HepG2 (cell line): Measurements from ENCODE around the gene PLCB4. TPM values are rescaled to one million over a fixed set of nuclear protein-coding genes. Genes with fewer than 3 reads are reported as not detected.

Source experiments
- ATAC-seq: fragments of 200-7000 bp; cut with Tn5 transposase; 3 replicates; pipeline ENCODE4 v1.9.1; 2020; ENCODE audit warnings: mild to moderate bottlenecking, moderate library complexity
- BruUV-seq: library from RNA; stranded (reverse); fragments of 400-500 nt; replicated peaks from 2 replicates; lab custom pipeline; 2021; lab: Mats Ljungman, UMichigan
- CTCF ChIA-PET: fragments of 300-600 bp; formaldehyde crosslinking; extraction: SDS; loops from one replicate; lab custom pipeline; 2021; ENCODE audit warnings: low total read pairs, inconsistent platforms, low intra/inter-chr PET ratio; lab: Yijun Ruan, JAX
- POLR2A ChIA-PET: fragments of 350-600 bp; sonication (Branson Sonifier 250); formaldehyde crosslinking; loops from one replicate; lab custom pipeline; 2020; ENCODE audit warnings: antibody characterized with exemption, inconsistent platforms; lab: Yijun Ruan, JAX
- DNase-seq: peaks from one replicate; pipeline ENCODE4 v3.0.0-alpha.2; 2015; ENCODE audit warnings: low spot score
- FAIRE-seq: peaks from 3 replicates; lab custom pipeline; 2011; peaks lifted over from hg19 to GRCh38; lab: Jason Lieb, UNC
- H2AFZ ChIP-seq: one replicate; pipeline ENCODE4 v1.6.1; 2011; ENCODE audit warnings: low read length, inconsistent platforms
- H3K27ac ChIP-seq: fragments of 300-600 bp; 3 replicates; pipeline ENCODE4 v1.8.0; 2011; ENCODE audit warnings: mixed run types, mild to moderate bottlenecking, mixed read lengths, low read length, inconsistent platforms; ENCODE audit not compliant: insufficient read depth; ENCODE audit errors: extremely low read length
- H3K27me3 ChIP-seq, 2 experiments: fragments of 200-600 bp in 1 of 2; 2 replicates in 1 of 2; 3 replicates in 1 of 2; pipeline versions ENCODE4 v1.6.0 to v1.8.0; 2011; ENCODE audit warnings: low read length in 2 of 2, mild to moderate bottlenecking in 2 of 2, moderate library complexity in 2 of 2, inconsistent platforms in 1 of 2; ENCODE audit not compliant: insufficient read depth in 2 of 2, control insufficient read depth in 1 of 2
- H3K36me3 ChIP-seq, 2 experiments: fragments of 200-600 bp in 1 of 2; replicated peaks in 1 of 2; 2 replicates in 1 of 2; 3 replicates in 1 of 2; pipeline versions ENCODE4 v1.5.1 to v1.8.0; 2011; ENCODE audit warnings: low read length in 2 of 2, inconsistent platforms in 1 of 2; ENCODE audit not compliant: insufficient read depth in 2 of 2, control insufficient read depth in 1 of 2
- H3K4me1 ChIP-seq: 2 replicates; pipeline ENCODE4 v1.5.1; 2012; ENCODE audit warnings: low read length, inconsistent platforms; ENCODE audit not compliant: insufficient read depth
- H3K4me2 ChIP-seq: 2 replicates; pipeline ENCODE4 v1.6.0; 2011; ENCODE audit warnings: low read depth, low read length, inconsistent platforms
- H3K4me3 ChIP-seq, 3 experiments: fragments of 200-600 bp in 1 of 3; sonication (generic), shearing (Covaris generic) in 1 of 3; replicated peaks in 1 of 3; 2 replicates each; pipeline ENCODE4 v1.5.1; 2011 to 2016; ENCODE audit warnings: low read length in 3 of 3, inconsistent platforms in 2 of 3, low read depth in 2 of 3, mild to moderate bottlenecking in 2 of 3, control low read depth in 1 of 3, mixed read lengths in 1 of 3; ENCODE audit not compliant: insufficient read depth in 1 of 3
- H3K79me2 ChIP-seq: one replicate; pipeline ENCODE4 v1.6.1; 2011; ENCODE audit warnings: low read length, inconsistent platforms; ENCODE audit not compliant: insufficient read depth
- H3K9ac ChIP-seq: 2 replicates; pipeline ENCODE4 v1.6.0; 2011; ENCODE audit warnings: mild to moderate bottlenecking, low read depth, low read length, inconsistent platforms; ENCODE audit not compliant: insufficient read depth
- H3K9me3 ChIP-seq: 2 replicates; pipeline ENCODE4 v1.5.1; 2012; ENCODE audit warnings: mild to moderate bottlenecking, low read length
- H4K20me1 ChIP-seq: 2 replicates; pipeline ENCODE4 v1.6.0; 2011; ENCODE audit warnings: inconsistent platforms, mild to moderate bottlenecking, low read length, moderate library complexity; ENCODE audit not compliant: insufficient read depth
- ARID2 ChIP-seq: sonication (generic); formaldehyde crosslinking; IDR thresholded peaks from 2 replicates; pipeline ENCODE4 v1.8.1; 2022; ENCODE audit warnings: mild to moderate bottlenecking, missing genetic modification reagents, borderline replicate concordance
- CREB1 ChIP-seq, 2 experiments: fragments of 450-650 bp in 1 of 2; IDR thresholded peaks; 2 replicates each; pipeline ENCODE4 v1.6.1; 2016 to 2017; ENCODE audit warnings: control low read depth in 1 of 2, mild to moderate bottlenecking in 1 of 2, missing compliant biosample characterization in 1 of 2, missing genetic modification characterization in 1 of 2
- FOSL2 ChIP-seq: sonication (generic); formaldehyde crosslinking; IDR thresholded peaks from 2 replicates; pipeline ENCODE4 v1.4.0; 2020; ENCODE audit warnings: missing genetic modification reagents
- HES4 ChIP-seq: sonication (generic); formaldehyde crosslinking; IDR thresholded peaks from 2 replicates; pipeline ENCODE4 v1.9.0; 2021; ENCODE audit warnings: mild to moderate bottlenecking, missing genetic modification reagents, borderline replicate concordance
- NCOR1 ChIP-seq: fragments of 200-600 bp; sonication (generic); IDR thresholded peaks from 2 replicates; pipeline ENCODE4 v1.7.0; 2017; ENCODE audit warnings: antibody characterized with exemption, low read length, borderline replicate concordance
- RBM39 ChIP-seq: fragments of 200-400 bp; formaldehyde crosslinking; IDR thresholded peaks from one replicate; pipeline ENCODE4 v1.6.1; 2018; ENCODE audit warnings: antibody characterized with exemption, mild to moderate bottlenecking, low read depth, low read length; ENCODE audit not compliant: poor library complexity, severe bottlenecking
- SRSF4 ChIP-seq: fragments of 200-400 bp; formaldehyde crosslinking; IDR thresholded peaks from one replicate; pipeline ENCODE4 v1.6.1; 2018; ENCODE audit warnings: mild to moderate bottlenecking, low read depth, low read length, moderate library complexity; ENCODE audit not compliant: poor library complexity, severe bottlenecking
- ZFP41 ChIP-seq: sonication (generic); formaldehyde crosslinking; IDR thresholded peaks from 2 replicates; pipeline ENCODE4 v1.4.0; 2020; ENCODE audit warnings: mild to moderate bottlenecking, missing genetic modification reagents, borderline replicate concordance
- ZNF510 ChIP-seq: sonication (generic); formaldehyde crosslinking; IDR thresholded peaks from 2 replicates; pipeline ENCODE4 v1.4.0; 2020; ENCODE audit warnings: low read depth, mild to moderate bottlenecking, missing genetic modification reagents
- WGBS: methylation state at CpG from one replicate; pipeline ENCODE4 v1.1.6; 2017; ENCODE audit warnings: low lambda C conversion rate; 5-methylcytosine and 5-hydroxymethylcytosine counted together
- in situ Hi-C: cut with HindIII; loops from 2 replicates; pipeline ENCODE4 v1.10.0; 2017; ENCODE audit warnings: low pct_unique_long_range_greater_than_20kb; ENCODE audit not compliant: extremely low pct_ligation_motif_present
- intact Hi-C: fragments of 100-400 bp; cut with micrococcal nuclease; formaldehyde crosslinking; loops from one replicate; pipeline ENCODE4 v1.10.0; 2022; ENCODE audit not compliant: unreplicated experiment
- polyA plus RNA-seq, 8 experiments: library from polyadenylated mRNA; depleted of rRNA in 3 of 8; stranded (reverse) in 7 of 8; unstranded in 1 of 8; fragments of >200 nt; fragmentation: Illumina TruSeq in 4 of 8; extraction: Trizol in 4 of 8; gene quantifications; 2 replicates each; pipeline versions ENCODE4 v1.2.1 to v1.2.3, GENCODE V29; 2011 to 2016; ENCODE audit warnings: low read depth in 4 of 8, missing spikeins in 1 of 8, mixed read lengths in 1 of 8; ENCODE audit not compliant: insufficient read depth in 1 of 8
- total RNA-seq, 5 experiments: library from RNA; depleted of rRNA; stranded (reverse); fragments of >200 nt; fragmentation: Illumina TruSeq; extraction: Trizol; gene quantifications; 2 replicates each; pipeline ENCODE4 v1.2.3, GENCODE V29; 2016; ENCODE audit warnings: low read depth in 1 of 5

Gene PLCB4
- total and polyA plus RNA-seq, 2 of the 13 experiments (the other 11 are each of a cell fraction or from before 2014, with no cell fraction given), result 0.01 TPM; not detected in 1

DNA sequence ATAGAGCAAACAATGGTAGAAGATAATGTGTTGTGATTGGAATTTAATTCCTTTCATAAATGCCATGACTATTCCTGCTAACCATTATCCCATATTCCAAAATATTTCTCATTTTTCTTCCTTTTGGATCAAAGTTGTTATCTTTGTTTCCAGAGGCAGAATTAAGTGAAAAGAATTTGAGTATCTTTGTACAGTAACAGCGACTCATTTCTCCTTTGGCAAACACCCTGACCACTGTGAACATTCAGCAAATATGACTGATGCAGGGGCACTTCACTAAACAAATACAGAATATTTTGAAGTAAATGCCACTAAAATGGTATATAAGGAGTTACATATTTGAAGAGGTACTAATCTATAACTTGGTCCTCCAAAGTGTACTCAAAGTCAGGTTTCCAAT lies 340.5 kb downstream of the PLCB4 start (continued):
- TF ChIP-seq HES4 (no peak), ZFP41 (CRISPR knock-in tag) (no peak)

GRCh38 chr20:9409981-9410380 lies 341.1 kb downstream of the PLCB4 start:
- in situ Hi-C loops, result loop anchor here (5.0 to 25.0 kb wide), 3 partner anchors 197 to 677 kb away; no protein-coding TSS in a partner anchor
- no peak overlapping the region for H3K4me2 ChIP-seq

GRCh38 chr20:9411833-9412232 lies 342.9 kb downstream of the PLCB4 start:
- in situ Hi-C loops, result loop anchor here (10.0 to 25.0 kb wide), 2 partner anchors 503 to 675 kb away; no protein-coding TSS in a partner anchor
- H3K4me2 ChIP-seq, result no peak overlapping the region
- no peaks in the 10 kb centered on the region for H4K20me1 ChIP-seq
- intact Hi-C loops, result no loop called here
- ATAC-seq (no peak), FAIRE-seq (no peak), DNase-seq (no peak)
- H3K9me3 ChIP-seq, result no peaks in the 10 kb centered on the region
- no peaks in the 10 kb centered on the region for H3K79me2 ChIP-seq
- 0% methylated on average over 1 of the region's 1 CpG for WGBS
- H3K36me3 ChIP-seq, result no peaks in the 10 kb centered on the region
- POLR2A ChIA-PET, result no interaction called here
- H3K27ac ChIP-seq, result no peak overlapping the region
- H3K4me3 ChIP-seq, result no peak overlapping the region
- no peaks in the 10 kb centered on the region for H3K4me1 ChIP-seq
- CTCF ChIA-PET, result no interaction called here
- no peak overlapping the region for H2AFZ ChIP-seq
- peaks cover 0 to 7% of the 10 kb centered on the region in 2 experiments; a peak in 1 of 5 replicates for H3K27me3 ChIP-seq
- no peak overlapping the region for H3K9ac ChIP-seq
- no TSS peak for BruUV-seq
- no peak for TF ChIP-seq SRSF4
- no peak for TF ChIP-seq ARID2 (CRISPR knock-in tag)
- TF ChIP-seq ZNF510, result no peak
- TF ChIP-seq NCOR1, result no peak
- no peak for TF ChIP-seq FOSL2

More at GRCh38 chr20:9409981-9410380, 341.1 kb downstream of the PLCB4 start:
- H3K79me2 ChIP-seq, result no peaks in the 10 kb centered on the region
- no peak for DNase-seq
- ATAC-seq, result no peak
- H3K4me3 ChIP-seq, result no peak overlapping the region
- WGBS, result 2% methylated on average over 2 of the region's 2 CpGs
- no peaks in the 10 kb centered on the region for H4K20me1 ChIP-seq
- H3K4me1 ChIP-seq, result no peaks in the 10 kb centered on the region
- H2AFZ ChIP-seq, result no peak overlapping the region
- H3K27ac ChIP-seq, result no peak overlapping the region
- no peak for FAIRE-seq
- no peak overlapping the region for H3K9ac ChIP-seq
- peaks cover 0 to 7% of the 10 kb centered on the region in 2 experiments; a peak in 1 of 5 replicates for H3K27me3 ChIP-seq
- POLR2A ChIA-PET, result no interaction called here
- H3K9me3 ChIP-seq, result no peaks in the 10 kb centered on the region
- no peaks in the 10 kb centered on the region for H3K36me3 ChIP-seq
- CTCF ChIA-PET, result interaction anchor here (4.4 kb wide), 1 partner anchor 200 kb away, joined by 97 read pairs; no protein-coding TSS in a partner anchor
- intact Hi-C loops, result no loop called here
- no TSS peak for BruUV-seq
- TF ChIP-seq CREB1 (IDR thresholded peaks at IDR 0.05) (0 out of 2 replicates have a peak, but pooled peaks have one; percentile 43), CREB1 (CRISPR knock-in tag; IDR thresholded peaks at IDR 0.05) (no peak), RBM39 (no peak)
- TF ChIP-seq, all 625 proteins: peak for 1
